Memory B cell (primary cell): Measurements from ENCODE around the gene AGBL2.
"Not testable (repeated sequence)": the region's sequence is repeated elsewhere in the genome, so short reads cannot be mapped to it uniquely, and the experiment has no call there.

Experiments used
- ATAC-seq: fragments of 150-1000 bp; cut with Tn5 transposase; 2 replicates; pipeline ENCODE4 v1.10.0; 2021; ENCODE audit warnings: low read depth, mild to moderate bottlenecking, moderate library complexity
- DNase-seq, 2 donors: peaks; one replicate each; pipeline ENCODE4 v3.0.0; 2022; ENCODE audit warnings: low spot score in 2 of 2
- H3K27ac Mint-ChIP-seq: one replicate; pipeline ENCODE4 v1.8.0; 2022; ENCODE audit warnings: mild to moderate bottlenecking, moderate library complexity, mixed read lengths
- H3K27me3 Mint-ChIP-seq: one replicate; pipeline ENCODE4 v1.8.0; 2022; ENCODE audit warnings: mixed read lengths
- H3K36me3 Mint-ChIP-seq: one replicate; pipeline ENCODE4 v1.8.0; 2022; ENCODE audit warnings: mild to moderate bottlenecking, mixed read lengths
- H3K4me1 Mint-ChIP-seq: one replicate; pipeline ENCODE4 v1.8.0; 2022; ENCODE audit warnings: mixed read lengths
- H3K4me3 Mint-ChIP-seq: one replicate; pipeline ENCODE4 v1.8.0; 2022; ENCODE audit warnings: mild to moderate bottlenecking, moderate library complexity, mixed read lengths
- H3K9me3 Mint-ChIP-seq: one replicate; pipeline ENCODE4 v1.8.0; 2022; ENCODE audit warnings: mixed read lengths

The AGBL2 gene, protein sequence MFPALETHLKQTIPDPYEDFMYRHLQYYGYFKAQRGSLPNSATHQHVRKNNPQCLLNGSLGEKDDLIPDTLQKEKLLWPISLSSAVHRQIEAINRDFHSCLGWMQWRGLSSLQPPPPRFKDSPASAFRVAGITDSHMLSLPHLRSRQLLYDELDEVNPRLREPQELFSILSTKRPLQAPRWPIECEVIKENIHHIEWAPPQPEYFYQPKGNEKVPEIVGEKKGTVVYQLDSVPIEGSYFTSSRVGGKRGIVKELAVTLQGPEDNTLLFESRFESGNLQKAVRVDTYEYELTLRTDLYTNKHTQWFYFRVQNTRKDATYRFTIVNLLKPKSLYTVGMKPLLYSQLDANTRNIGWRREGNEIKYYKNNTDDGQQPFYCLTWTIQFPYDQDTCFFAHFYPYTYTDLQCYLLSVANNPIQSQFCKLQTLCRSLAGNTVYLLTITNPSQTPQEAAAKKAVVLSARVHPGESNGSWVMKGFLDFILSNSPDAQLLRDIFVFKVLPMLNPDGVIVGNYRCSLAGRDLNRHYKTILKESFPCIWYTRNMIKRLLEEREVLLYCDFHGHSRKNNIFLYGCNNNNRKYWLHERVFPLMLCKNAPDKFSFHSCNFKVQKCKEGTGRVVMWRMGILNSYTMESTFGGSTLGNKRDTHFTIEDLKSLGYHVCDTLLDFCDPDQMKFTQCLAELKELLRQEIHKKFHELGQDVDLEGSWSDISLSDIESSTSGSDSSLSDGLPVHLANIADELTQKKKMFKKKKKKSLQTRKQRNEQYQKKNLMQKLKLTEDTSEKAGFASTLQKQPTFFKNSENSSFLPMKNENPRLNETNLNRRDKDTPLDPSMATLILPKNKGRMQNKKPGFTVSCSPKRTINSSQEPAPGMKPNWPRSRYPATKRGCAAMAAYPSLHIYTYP

DNA sequence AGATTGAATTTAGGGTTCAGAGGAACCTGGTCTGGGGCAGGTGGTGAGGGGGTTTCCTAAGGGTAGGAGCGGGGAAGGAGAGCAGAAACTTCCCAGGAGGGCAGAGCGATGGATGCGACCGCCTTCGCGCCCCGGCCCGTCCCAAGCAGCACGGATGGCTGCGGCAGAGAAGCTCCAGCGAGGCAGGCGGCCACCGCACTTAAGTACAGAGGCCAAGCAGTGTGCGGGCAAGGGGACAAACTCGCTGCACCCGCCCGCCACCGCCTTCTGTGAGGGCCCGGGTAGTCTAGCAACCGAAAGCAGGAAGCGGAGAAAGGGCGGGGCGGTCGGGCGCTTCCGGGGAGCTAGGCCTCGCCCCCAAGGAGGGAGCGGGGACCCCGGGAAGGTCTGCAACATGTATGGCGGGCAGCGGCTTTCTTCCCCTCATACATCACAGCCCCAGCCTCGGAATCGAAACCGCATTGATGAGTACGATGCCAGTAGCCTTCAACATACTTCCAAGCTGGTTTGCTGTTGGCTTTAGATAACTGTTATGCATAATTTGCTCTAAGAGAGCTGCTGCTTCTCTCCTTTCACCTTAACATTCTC is at the start of gene AGBL2:
Gene AGBL2 (minus strand): TSS at position 288 of the 588 bp plus-strand sequence. CDS start 719 bp downstream, outside the sequence.
- DNase-seq = peak; percentile 63 to 77
- H3K4me3 Mint-ChIP-seq = peak within 1 kb of the TSS; percentile 92
- peaks cover 6% of the 10 kb centered on the region for H3K4me1 Mint-ChIP-seq
- no peaks in the 10 kb centered on the region for H3K27me3 Mint-ChIP-seq
- ATAC-seq = peak; percentile 96
- H3K27ac Mint-ChIP-seq = peak within 1 kb of the TSS; percentile 97
- H3K9me3 Mint-ChIP-seq = no peaks in the 10 kb centered on the region
- peaks cover 3% of the 10 kb centered on the region for H3K36me3 Mint-ChIP-seq

DNA sequence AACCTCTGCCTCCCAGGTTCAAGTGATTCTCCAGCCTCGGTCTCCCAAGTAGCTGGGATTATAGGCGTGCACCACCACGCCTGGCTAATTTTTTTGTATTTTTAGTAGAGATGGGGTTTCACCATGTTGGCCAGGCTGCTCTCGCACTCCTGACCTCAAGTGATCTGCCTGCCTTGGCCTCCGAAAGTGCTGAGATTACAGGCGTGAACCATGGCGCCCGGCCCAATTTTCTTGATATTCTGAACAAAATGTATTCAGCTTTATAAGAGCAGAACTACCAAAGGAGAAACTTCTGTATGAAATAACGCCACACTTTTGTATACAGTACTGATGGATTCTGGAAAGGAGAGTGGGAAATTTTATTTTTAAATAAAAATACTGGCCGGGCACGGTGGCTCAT is 44.1 kb upstream of the AGBL2 start:
- H3K27ac Mint-ChIP-seq, H3K4me1 Mint-ChIP-seq, DNase-seq, H3K9me3 Mint-ChIP-seq, H3K4me3 Mint-ChIP-seq, H3K27me3 Mint-ChIP-seq, ATAC-seq: not testable (repeated sequence)
- H3K36me3 Mint-ChIP-seq = peaks cover 25% of the 10 kb centered on the region

DNA sequence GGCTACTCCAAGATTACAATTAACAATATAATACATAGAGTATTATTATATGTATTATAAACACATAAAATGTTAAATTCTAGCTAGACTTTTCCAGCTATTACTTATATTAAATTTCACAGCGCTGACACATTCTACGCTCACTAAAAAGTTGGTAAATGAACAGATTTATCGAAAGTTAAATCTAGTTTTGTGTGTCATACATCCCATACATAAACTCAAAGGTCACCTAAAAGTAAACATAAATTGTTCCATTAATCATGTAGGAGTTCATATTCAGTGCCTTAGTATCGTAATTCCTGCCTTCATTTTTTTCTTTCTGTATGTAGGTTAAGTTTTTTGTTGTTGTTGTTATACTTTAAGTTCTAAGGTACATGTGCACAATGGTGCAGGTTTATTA is 41.0 kb upstream of the AGBL2 start:
- Mint-ChIP-seq H3K27me3 (no peaks in the 10 kb centered on the region), H3K27ac (no peak overlapping the region), H3K4me3 (no peak overlapping the region), H3K36me3 (peaks cover 32% of the 10 kb centered on the region), H3K9me3 (no peaks in the 10 kb centered on the region), H3K4me1 (peaks cover 2% of the 10 kb centered on the region)
- DNase-seq (no peak), ATAC-seq (no peak)

DNA sequence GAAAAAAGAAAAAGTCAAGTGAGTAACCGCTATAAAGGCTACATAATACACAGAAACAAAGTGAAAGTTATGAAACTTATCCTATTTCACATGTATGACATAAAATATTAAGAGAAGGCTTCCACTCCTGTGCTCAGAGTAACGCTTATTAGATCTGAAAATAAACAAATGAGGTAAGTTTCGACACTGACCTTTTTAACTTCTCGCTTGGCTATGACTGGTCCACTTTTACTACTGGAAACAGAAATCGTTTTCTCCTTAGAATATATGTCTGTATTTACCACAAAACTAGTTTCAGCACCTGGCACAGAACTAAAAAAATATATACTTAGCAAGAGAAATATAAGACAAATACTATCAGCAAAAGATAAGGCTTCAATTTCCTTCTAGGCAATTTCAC is 35.6 kb upstream of the AGBL2 start:
- Mint-ChIP-seq H3K27me3 (no peaks in the 10 kb centered on the region), H3K9me3 (peaks cover 4% of the 10 kb centered on the region), H3K4me3 (no peak overlapping the region), H3K36me3 (peaks cover 25% of the 10 kb centered on the region), H3K27ac (peak overlapping the region; percentile 69), H3K4me1 (peaks cover 3% of the 10 kb centered on the region)
- no peak for ATAC-seq
- DNase-seq = no peak

DNA sequence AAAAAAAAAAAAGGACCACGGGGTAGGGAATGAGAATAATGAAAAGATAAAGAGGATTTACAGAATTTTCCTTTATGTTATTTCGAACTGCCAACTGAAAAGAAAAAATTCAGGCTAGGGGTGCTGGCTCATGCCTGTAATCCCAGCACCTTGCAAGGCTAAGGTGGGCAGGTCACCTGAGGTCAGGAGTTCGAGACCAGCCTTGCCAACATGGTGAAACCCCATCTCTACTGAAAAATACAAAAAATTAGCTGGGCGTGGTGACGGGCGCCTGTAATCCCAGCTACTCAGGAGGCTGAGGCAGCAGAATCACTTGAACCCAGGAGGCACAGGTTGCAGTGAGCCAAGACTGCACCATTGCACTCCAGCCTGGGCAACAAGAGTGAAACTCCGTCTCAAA is 27.3 kb upstream of the AGBL2 start:
- H3K4me3 Mint-ChIP-seq, H3K27ac Mint-ChIP-seq, DNase-seq, H3K27me3 Mint-ChIP-seq, ATAC-seq, H3K9me3 Mint-ChIP-seq, H3K4me1 Mint-ChIP-seq: not testable (repeated sequence)
- H3K36me3 Mint-ChIP-seq = peaks cover 24% of the 10 kb centered on the region

DNA sequence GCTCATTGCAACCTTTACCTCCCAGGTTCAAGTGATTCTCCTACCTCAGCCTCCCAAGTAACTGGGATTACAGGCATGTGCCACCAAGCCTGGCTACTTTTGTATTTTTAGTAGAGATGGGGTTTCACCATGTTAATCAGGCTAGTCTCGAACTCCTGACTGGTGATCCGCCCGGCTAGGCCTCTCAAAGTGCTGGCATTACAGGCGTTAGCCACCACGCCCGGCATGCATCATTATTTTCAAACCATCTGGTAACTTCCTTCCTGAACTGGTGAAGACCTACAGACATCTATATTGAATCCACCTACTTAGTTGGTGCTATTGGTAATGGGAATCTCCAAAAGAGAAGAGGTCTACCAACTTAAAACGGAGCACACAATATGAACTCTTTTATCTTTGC is 22.6 kb upstream of the AGBL2 start:
- peaks cover 16% of the 10 kb centered on the region for H3K36me3 Mint-ChIP-seq
- not testable (repeated sequence) for H3K27ac Mint-ChIP-seq, H3K4me1 Mint-ChIP-seq, DNase-seq, H3K27me3 Mint-ChIP-seq, H3K4me3 Mint-ChIP-seq, ATAC-seq, H3K9me3 Mint-ChIP-seq

DNA sequence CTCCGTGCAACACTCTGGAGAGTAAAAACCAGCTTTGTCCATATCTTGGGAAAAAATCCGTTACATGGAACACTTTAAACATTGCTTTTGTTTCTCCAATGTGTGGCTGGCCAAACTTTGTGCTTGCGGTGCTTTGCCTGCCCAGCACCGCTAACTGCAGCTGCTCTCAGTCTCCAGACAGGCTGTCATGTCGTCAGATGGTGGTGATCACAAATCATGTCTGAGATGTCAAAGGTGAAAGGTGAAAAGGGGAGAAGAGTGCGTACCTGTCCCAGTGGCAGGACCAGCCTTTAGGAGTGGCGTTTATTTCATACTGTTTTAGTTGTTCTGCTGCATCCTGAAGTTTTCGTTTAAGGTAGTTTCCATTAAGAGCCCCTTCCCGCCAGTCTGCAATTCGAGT is 17.1 kb upstream of the AGBL2 start:
- H3K4me3 Mint-ChIP-seq = no peak overlapping the region
- H3K27me3 Mint-ChIP-seq = no peaks in the 10 kb centered on the region
- H3K27ac Mint-ChIP-seq = no peak overlapping the region
- DNase-seq = no peak
- no peaks in the 10 kb centered on the region for H3K4me1 Mint-ChIP-seq
- no peaks in the 10 kb centered on the region for H3K9me3 Mint-ChIP-seq
- no peak for ATAC-seq
- H3K36me3 Mint-ChIP-seq = peaks cover 28% of the 10 kb centered on the region

DNA sequence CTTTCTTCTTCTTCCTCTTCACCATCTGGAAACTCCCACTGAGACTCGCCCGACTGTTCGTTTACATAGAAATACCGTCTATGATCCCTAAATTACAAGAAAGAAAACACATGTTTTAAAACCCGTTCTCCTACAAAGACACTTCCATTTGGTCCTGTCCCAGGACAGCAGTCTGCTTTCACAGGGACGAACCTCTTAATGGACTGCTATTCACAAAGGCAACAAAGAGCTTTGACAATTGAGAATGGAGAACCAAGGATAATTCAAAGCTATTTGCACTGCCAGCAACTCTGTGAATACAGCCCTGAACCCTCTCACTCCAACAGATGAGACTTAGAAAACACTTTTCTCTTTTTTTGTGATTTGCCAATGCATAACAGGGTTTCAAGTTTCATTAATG is 16.3 kb upstream of the AGBL2 start:
- Mint-ChIP-seq H3K4me1 (no peaks in the 10 kb centered on the region), H3K4me3 (no peak overlapping the region), H3K27ac (peak overlapping the region; percentile 21), H3K9me3 (no peaks in the 10 kb centered on the region), H3K27me3 (no peaks in the 10 kb centered on the region), H3K36me3 (peaks cover 23% of the 10 kb centered on the region)
- DNase-seq (no peak), ATAC-seq (no peak)

DNA sequence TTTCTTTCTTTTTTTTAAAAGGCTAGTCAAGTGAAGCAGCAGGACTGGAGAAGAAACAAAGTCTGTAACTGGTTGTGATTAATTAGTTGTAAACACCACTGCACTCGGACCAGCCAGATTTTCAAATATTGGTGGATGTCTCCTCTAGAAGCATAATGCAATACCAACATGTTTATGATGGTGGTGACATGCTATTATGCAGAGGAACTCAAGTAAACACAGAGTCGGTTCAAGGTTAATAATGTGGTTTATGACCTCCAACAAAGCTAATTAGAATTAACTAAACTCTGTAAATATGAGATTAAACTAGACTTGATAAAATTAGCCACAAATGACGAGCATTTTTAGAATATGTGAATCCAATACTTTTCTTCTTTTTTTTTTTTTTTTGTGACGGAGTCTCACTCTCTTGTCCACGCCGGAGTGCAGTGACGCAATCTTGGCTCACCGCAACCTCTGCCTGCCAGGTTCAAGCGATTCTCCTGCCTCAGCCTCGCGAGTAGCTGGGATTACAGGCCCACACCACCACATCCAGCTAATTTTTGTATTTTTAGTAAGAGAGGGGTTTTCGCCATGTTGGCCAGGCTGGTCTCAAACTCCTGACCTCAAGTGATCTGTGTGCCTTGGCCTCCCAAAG is 11.8 kb upstream of the AGBL2 start:
- Mint-ChIP-seq H3K27me3 (no peaks in the 10 kb centered on the region), H3K4me1 (no peaks in the 10 kb centered on the region), H3K4me3 (no peak overlapping the region), H3K27ac (no peak overlapping the region), H3K36me3 (peaks cover 23% of the 10 kb centered on the region), H3K9me3 (no peaks in the 10 kb centered on the region)
- DNase-seq (no peak), ATAC-seq (no peak)

DNA sequence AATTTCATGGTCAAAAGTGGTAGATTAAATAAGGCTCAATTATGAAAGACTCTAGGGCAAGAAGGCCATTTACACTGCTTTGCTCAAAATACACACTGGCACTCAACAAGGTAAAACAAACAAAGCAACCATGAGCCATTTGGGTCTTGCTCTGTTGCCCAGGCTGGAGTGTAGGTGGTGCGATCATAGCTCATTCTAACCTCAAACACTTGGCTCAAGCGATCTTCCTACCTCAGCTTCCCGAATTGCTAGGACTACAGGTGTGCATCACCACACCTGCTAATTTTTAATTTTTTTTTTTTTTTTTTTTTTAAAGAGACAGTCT is 10.9 kb upstream of the AGBL2 start:
- Mint-ChIP-seq H3K9me3 (no peaks in the 10 kb centered on the region), H3K36me3 (peaks cover 17% of the 10 kb centered on the region), H3K4me1 (no peaks in the 10 kb centered on the region), H3K27me3 (no peaks in the 10 kb centered on the region), H3K4me3 (no peak overlapping the region), H3K27ac (no peak overlapping the region)
- ATAC-seq = no peak
- DNase-seq = no peak

DNA sequence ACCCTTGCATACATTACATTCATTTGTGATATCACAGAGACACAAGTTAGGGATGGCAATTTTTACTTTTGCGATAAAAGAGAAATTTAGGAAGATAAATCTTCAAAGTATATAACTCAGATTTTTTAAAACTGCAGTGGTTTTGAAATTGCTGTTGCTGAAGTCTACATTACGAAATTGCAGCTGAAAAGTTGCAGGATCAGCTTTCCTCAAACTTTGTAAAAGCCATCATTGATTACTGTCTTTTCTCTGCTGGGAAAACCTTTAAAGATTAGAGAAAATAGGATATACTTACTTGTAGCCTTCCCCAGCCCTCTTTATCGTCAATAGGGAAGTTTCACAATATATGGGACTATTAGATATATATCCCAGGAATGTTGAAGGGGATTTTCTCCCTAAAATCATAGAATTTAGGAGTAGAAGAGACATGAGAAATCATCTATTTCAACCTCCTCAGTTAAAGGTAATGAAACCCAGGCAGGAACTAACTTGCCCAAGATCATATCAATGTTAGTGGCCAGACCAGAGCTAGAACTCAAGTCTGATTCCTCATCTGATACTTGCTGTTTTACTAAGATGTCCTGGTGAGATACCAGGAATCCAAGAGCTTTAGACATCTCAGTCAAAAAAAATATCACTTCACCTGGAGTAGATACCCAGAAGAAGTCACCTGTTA is 10.4 kb upstream of the AGBL2 start:
- Mint-ChIP-seq H3K27me3 (no peaks in the 10 kb centered on the region), H3K4me3 (no peak overlapping the region), H3K36me3 (peaks cover 17% of the 10 kb centered on the region), H3K9me3 (no peaks in the 10 kb centered on the region), H3K4me1 (no peaks in the 10 kb centered on the region), H3K27ac (no peak overlapping the region)
- DNase-seq = no peak
- no peak for ATAC-seq

DNA sequence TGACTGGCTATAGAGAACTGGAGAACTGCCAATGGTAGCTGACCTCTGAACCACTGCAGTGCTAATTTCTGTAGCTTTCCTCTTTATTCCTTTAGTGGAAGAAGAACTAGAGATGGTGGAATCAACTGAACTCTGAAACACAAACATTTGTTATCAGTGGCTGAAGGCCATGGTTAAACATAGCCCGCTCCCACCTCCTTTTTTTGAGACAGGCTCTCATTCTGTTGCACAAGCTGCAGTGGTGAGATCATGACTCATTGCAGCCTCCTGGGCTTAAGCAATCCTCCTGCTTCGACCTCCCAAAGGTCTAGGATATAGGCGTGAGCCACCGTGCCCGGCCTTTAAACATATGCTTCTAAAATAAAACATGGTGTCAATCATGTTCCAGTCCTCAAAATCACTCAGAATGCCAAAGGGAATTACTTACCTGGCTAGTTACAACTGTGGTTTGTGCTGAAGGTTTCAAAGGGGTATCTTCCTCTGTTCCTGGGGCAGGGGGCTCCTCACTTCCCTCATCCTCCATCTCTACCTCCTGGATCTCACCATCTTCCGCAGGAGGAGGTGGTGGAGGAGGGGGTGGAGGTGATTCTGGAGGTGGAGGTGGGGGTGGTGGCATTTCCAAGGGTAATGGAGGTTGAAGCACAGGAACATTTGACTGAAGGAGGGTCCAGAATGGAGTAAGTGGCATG is 9.0 kb upstream of the AGBL2 start:
- Mint-ChIP-seq H3K36me3 (peaks cover 18% of the 10 kb centered on the region), H3K4me3 (no peak overlapping the region), H3K27me3 (no peaks in the 10 kb centered on the region), H3K4me1 (no peaks in the 10 kb centered on the region), H3K9me3 (no peaks in the 10 kb centered on the region), H3K27ac (peak overlapping the region; percentile 60)
- ATAC-seq = no peak
- no peak for DNase-seq

DNA sequence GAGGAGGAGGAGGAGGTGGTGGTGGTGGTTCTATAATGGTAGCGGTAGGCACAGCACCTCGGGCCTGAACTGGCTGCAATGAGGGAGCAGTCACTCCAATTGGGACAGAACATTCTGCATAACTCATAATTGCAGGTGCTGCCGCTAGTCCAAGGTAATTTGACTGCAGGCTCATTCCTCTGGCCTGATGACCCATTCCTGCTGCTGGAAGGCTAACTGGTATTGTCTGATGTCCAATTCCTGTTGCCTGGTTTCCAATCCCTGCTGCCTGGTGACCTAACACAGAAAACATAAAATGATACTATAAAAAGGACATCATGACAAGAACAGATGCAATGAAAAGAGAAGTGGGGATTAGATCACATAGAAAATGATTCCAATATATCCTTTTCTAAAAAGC is 7.9 kb upstream of the AGBL2 start:
- Mint-ChIP-seq H3K4me1 (no peaks in the 10 kb centered on the region), H3K36me3 (peaks cover 15% of the 10 kb centered on the region), H3K4me3 (no peak overlapping the region), H3K27me3 (no peaks in the 10 kb centered on the region), H3K9me3 (no peaks in the 10 kb centered on the region), H3K27ac (no peak overlapping the region)
- ATAC-seq (no peak), DNase-seq (no peak)
